Measurements from ENCODE around the gene KCNQ2. TPM values are rescaled to one million over a fixed set of nuclear protein-coding genes. Genes with fewer than 3 reads are reported as not detected.

The KCNQ2 gene
- total RNA-seq, result not detected in 2 replicates

DNA sequence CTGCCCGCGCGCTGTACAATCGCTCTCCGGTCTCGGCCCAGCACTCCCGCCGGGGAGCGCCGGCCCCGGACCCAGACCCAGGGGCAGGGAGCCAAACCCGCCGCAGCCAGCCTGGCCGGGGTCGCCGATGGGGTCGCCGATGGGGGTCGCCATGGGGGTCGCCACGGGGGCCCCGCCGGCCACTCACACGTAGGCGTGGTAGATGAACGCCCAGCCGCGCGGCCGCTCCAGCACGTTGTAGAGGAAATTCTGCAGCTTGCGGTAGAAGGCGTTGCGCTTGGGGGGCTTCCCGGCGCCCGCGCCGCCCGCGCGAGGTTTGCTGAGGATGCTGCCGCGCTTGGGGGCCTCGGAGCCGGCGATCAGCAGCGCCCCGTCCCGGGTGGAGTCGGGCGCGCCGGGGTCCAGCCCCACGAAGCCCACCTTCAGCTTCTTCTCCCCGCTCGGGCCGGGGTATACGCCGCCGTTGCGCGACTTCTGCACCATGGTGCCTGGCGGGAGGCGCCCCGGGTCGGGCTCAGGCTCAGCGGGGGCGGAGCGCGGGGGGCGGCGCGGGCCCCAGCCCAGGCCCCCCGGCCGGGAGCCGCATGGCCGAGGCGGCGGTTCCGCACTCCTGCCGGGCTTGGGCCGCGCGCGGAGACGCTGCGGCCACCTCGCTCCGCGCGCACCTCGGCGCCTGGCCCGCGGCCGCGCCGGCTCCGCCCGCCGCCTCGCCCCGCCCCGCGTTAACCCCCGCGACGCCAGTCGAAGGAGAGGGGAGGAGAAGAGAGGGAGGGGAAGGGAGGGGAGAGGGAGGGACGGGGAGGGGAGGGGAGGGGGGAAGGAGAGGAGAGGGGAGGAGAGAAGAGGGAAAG, at the start of gene KCNQ2:
TSS of gene KCNQ2 (minus strand) at position 675 of the 851 bp plus-strand sequence. CDS start at position 483, 192 bp downstream.
- no peak for TF ChIP-seq CTCF (IDR thresholded peaks at IDR 0.05; ENCODE audit: insufficient read depth, low read depth, low read length)
- DNase-seq (ENCODE audit: low read depth), result no peak
- H3K4me3 ChIP-seq (ENCODE audit: low read depth, low read length), result no peak within 1 kb of the TSS

- DNase-seq (ENCODE audit: low read depth), result no peak
- peak overlapping the region; percentile 74 for H3K4me3 ChIP-seq (ENCODE audit: low read depth, low read length)
- TF ChIP-seq CTCF (IDR thresholded peaks at IDR 0.05; ENCODE audit: insufficient read depth, low read depth, low read length), result no peak
Observed at GRCh38 chr20:63521602-63522001, 49.1 kb upstream of the KCNQ2 start.

DNA sequence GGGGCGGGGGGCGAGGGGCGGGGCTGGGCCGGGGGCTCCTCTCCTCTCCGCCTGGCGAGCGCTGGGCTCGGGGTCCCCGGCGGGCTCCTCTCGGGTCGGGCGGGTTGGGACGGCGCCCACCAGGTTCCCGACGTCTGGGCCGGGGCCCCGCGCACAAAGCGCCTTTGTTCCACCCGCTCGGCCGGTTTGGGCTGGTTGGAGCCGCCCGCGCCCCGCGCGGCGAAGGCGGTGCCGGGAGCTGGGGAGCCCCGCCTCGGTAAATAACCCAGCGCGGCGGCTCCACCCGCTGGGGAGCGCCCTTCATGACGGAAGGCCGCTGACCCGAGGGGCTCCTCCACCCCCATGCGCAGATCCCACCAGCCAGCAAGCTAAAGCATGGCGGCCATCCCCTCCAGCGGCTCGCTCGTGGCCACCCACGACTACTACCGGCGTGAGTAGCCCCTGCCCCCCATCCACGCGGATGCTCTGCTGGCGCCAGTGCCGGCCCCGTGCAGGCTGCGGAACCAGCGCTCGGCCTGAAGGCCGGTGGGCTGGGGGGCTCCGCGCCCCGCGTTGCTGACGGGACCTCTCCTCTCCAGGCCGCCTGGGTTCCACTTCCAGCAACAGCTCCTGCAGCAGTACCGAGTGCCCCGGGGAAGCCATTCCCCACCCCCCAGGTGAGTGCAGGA, 48.6 kb upstream of the KCNQ2 start:
- H3K4me3 ChIP-seq (ENCODE audit: low read depth, low read length), result peak overlapping the region; percentile 74
- no peak for TF ChIP-seq CTCF (IDR thresholded peaks at IDR 0.05; ENCODE audit: insufficient read depth, low read depth, low read length)
- DNase-seq (ENCODE audit: low read depth), result peak; percentile 49

GRCh38 chr20:63520504-63520933, 48.1 kb upstream of the KCNQ2 start, which contains the start of gene PPDPF:
Gene PPDPF (plus strand): TSS chr20:63520765. CDS start chr20:63521309, 544 bp downstream.
- TF ChIP-seq CTCF (IDR thresholded peaks at IDR 0.05; ENCODE audit: insufficient read depth, low read depth, low read length), result no peak
- peak; percentile 80 for DNase-seq (ENCODE audit: low read depth)
- peak within 1 kb of the TSS; percentile 74 for H3K4me3 ChIP-seq (ENCODE audit: low read depth, low read length)

GRCh38 chr20:63519668-63520503, 47.4 kb upstream of the KCNQ2 start:
- peak; percentile 29 for TF ChIP-seq CTCF (IDR thresholded peaks at IDR 0.05; ENCODE audit: insufficient read depth, low read depth, low read length)

DNA sequence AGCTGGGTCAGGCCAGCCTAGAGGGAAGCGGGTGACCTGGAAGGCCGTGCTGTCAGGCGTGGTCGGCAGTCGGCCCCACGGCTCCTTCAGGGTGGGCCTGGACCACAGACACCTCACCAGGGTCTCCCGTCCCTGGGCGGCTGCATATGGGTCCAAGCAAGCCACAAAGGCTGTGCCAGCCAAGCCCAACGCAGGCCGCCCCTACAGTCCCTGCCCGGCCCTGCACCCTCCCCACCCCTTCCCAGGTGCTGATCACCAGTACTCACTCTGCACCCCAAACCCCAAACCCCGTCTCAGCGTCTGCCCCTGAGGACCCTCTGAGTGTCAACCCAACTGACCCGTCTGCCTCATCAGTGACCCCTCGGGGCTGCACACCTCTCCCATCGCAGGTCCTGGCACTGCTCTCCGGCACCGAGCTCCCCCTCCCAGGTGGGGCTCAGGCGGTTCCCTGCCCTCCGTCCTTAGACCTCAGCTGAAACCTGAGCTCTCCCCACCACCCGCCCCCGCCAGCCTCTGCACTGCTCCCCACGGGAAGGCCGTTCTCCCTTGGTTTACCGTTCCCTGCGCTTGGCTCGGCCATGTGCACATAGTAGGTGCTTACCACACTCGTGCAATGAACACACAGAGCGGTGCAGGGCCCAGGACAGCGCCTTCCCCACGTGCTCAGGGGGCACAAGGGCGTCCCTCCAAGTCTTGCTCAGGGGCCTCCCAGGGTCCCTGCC, 46.7 kb upstream of the KCNQ2 start:
- no peak for DNase-seq (ENCODE audit: low read depth)
- H3K4me3 ChIP-seq (ENCODE audit: low read depth, low read length), result peak overlapping the region; percentile 74
- no peak for TF ChIP-seq CTCF (IDR thresholded peaks at IDR 0.05; ENCODE audit: insufficient read depth, low read depth, low read length)

More at GRCh38 chr20:63519668-63520503, 47.4 kb upstream of the KCNQ2 start:
- peak; percentile 23 for DNase-seq (ENCODE audit: low read depth)
- H3K4me3 ChIP-seq (ENCODE audit: low read depth, low read length), result peak overlapping the region; percentile 74
